Stimulated activated CD8-positive, alpha-beta memory T cell treated with anti-CD3 and anti-CD28 coated beads, Interleukin-15, amount 100 ng/mL, for 48 hours (primary cell): ENCODE measurements around the gene IRF6.
"Not testable (repeated sequence)": the region's sequence is repeated elsewhere in the genome, so short reads cannot be mapped to it uniquely, and the experiment has no call there.

ENCODE experiments used
- DNase-seq, 2 donors: peaks; one replicate each; pipeline ENCODE4 v3.0.0-alpha.2; 2020; ENCODE audit warnings: low read depth in 2 of 2

Gene IRF6

DNA sequence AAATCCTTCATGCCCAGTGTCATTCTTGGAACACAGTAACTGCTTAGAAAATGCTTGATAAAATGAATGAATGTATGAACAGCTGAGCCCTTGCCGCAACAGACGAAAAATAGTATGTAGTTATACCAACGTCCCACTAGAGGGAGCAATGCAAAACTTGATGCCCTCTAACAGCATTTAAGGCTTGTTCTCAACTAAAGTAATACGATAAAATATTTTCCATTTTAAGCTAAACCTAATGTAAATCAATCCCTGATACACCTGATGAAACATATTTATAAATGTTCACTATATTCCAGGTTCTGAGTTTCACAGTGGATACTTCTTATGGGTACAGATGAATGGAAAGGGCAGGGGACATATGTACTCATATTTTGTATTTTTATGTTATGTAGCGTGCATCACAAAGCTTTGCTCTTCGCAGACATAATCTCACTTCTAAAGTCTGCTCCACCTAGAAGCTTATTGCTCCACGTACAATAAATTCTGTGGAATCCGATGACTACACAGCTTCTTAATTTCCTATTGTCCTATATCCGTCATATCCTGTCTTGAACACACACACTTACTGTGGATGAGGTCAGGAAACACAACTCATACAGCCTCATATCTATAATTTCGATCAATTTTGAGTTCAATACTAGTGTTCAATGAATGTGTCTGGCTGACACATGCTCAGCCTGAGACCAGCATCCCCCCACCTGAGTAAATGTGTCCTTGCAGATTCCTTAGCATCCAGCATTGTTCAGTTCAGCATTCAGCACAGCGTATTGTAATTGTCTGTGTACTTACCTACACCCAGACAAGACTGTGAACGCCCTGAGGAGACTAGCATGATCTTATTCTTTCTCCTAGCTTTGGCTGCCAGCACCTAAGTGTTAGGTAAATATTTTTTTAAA lies 17.4 kb upstream of the IRF6 start:
- DNase-seq: no peak

GRCh38 chr1:209822706-209823105 lies 16.8 kb upstream of the IRF6 start:
- DNase-seq: no peak

GRCh38 chr1:209820986-209821385 lies 15.0 kb upstream of the IRF6 start:
- DNase-seq: no peak

DNA sequence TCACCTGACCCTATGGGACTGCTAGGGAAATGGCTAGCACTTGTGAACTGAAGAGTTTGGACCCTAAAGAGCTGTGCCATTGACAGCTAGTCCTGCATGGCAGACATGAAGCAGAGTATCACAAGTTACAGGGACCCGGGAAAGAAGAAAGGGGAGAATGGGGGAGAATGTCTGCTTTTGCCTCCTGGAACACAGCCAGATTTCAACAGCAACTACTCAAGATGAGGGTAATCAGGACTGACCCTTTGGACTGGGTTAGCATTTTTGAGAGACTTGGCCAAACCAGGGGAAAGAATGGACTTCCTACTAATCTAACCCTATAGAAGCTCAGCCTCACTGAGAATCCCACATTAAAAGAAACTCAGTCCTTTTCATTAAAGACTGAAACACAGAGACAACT lies 13.1 kb upstream of the IRF6 start:
- DNase-seq: no peak

DNA sequence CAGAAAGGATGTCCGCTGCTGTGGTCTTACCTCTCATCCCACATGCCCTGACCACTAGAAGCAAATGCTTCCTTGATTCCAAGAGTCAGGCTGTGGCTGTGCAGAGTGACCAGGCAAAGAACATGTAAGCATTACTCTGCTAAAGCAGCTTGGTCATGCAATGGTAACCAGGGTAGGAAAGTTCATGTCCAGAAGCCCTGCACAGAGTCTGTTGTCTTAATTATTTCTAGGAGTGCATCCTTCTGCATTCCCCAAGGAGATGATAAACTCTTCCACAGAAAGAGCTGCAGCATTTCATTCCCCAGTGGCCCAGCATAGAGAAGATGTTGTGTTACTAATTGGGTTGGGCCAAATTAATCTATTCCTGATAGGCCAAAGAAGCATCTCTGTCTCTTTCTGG lies 11.7 kb upstream of the IRF6 start:
- DNase-seq: no peak

- DNase-seq: no peak
Observed at GRCh38 chr1:209816923-209817322, 11.0 kb upstream of the IRF6 start.

- DNase-seq: no peak
Observed at GRCh38 chr1:209815931-209816341, 10.0 kb upstream of the IRF6 start.

DNA sequence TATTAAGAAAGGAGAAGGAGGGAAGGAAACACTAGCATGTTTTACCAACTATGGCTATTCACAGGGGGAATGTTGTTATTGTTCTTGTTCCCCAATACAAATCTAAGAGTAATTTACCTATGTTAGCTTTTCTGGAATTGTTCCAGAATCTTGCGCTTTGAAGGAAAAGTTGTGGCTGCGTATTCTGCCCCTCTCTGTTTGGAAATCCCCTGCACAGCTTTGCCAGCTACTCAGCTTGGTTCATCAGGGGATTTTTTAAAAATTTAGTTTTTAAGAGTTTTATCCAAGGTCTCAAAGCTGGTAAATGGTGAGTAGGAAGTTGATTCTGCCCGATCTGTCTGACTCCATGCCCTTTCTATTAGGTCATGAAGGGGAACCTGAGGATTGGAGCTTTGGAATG lies 9.5 kb upstream of the IRF6 start:
- DNase-seq: no peak

GRCh38 chr1:209813902-209814301 lies 8.0 kb upstream of the IRF6 start:
- no peak for DNase-seq

- no peak for DNase-seq
Observed at GRCh38 chr1:209810783-209811182, 4.8 kb upstream of the IRF6 start.

DNA sequence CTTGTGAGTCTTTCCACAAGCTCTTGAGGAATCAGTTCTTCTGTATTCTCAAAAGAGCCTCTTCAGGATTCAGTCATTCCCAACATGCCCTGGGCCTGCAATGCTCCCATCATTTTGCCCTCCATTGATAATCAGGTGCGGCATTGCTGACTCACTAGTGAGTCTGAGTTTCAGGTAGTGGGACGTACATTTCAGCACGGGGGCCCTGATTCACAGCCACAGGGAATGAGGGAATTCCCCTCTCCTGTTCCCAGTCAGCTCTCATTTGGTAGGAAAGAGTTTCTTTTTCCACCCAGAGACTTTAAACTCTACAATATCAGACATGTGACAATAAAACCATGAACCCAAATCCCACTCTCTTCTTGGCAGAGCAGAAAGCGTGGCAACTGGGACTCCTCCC lies 3.7 kb upstream of the IRF6 start:
- no peak for DNase-seq

DNA sequence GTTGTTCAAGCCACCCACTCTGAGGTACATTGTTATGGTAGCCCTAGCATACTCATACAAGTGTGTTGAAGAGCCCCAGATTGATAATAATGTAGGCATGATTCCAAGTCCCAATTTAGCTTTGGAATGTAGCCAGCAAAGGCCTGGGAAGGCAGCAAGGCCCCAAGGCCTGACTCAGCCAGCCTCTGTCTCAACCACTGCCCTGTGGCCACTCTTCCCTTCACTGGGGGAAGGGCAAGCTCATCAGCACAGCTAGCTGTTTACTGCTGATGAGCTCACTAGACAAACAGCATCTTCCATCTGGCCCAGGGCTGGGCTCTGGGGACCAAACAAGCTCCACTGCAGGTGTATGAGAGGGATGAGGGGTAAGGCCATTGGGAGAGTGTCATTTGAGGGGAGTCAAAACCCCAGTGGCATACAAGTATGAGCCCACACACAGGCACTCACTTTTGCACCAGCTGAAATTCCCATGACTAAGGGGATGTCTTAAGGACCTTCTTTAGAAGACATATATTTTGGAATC lies 2.2 kb upstream of the IRF6 start:
- no peak for DNase-seq

GRCh38 chr1:209807509-209807908 lies 1.6 kb upstream of the IRF6 start:
- no peak for DNase-seq

GRCh38 chr1:209805341-209805781 lies 581 bp downstream of the IRF6 start:
- no peak for DNase-seq

DNA sequence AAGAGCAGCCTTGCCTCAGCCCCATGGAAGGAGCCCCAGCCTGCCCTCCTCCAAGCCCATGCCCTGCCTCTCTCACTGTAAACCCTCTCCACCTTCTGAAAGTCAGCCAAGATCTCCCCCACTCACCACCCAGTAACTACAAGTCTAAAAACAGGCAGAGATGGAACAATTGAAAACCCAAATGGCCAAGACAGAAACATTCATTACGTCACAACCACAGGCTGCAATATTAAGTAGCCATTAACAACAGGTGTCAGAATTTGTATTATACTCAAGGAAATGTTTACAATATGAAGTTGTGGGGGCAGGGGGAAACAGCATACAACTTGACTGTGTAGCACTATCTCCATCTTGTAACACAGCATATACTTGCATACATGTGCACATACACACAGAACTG lies 2.4 kb downstream of the IRF6 start:
- DNase-seq: no peak

GRCh38 chr1:209802780-209803152 lies 3.2 kb downstream of the IRF6 start:
- DNase-seq: no peak

GRCh38 chr1:209802117-209802779 lies 3.7 kb downstream of the IRF6 start:
- no peak for DNase-seq

GRCh38 chr1:209800984-209801834 lies 4.7 kb downstream of the IRF6 start:
- DNase-seq: no peak

DNA sequence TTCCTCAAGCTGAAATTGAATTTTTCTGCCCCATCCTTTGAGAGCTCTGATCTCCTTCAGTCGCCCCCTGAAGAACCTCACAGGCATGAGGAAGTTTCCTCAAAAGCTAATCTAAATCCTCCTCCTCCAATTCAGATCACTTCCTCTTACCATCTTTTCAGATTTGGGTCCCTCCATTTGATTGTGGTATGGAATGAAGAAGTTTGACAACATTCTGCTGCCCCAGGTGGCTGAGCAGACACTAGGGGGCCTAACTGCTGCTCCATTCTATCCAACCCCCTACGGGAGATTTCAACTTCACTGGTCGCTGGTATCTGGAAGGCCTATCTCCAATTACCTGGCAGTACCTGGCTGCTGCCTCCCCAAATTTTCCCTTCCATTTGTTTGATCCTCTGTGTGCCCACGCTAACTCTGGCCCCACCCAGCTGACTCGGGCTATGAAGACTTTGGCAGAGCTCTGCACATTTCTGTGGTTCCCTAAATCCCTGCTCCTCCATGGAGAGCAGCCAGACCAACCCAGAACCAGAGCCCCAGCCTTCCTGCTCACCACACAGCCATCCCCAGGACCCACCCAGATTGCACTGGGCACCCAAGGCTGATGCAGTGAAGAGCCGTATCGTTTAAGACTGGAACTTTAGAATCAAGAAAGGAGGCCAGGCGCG lies 7.8 kb downstream of the IRF6 start:
- DNase-seq: no peak

GRCh38 chr1:209793711-209794110 lies 12.2 kb downstream of the IRF6 start:
- not testable (repeated sequence) for DNase-seq

GRCh38 chr1:209791920-209792319 lies 14.0 kb downstream of the IRF6 start:
- DNase-seq: no peak
